ENCODE results near the gene ROCK2.

DNA sequence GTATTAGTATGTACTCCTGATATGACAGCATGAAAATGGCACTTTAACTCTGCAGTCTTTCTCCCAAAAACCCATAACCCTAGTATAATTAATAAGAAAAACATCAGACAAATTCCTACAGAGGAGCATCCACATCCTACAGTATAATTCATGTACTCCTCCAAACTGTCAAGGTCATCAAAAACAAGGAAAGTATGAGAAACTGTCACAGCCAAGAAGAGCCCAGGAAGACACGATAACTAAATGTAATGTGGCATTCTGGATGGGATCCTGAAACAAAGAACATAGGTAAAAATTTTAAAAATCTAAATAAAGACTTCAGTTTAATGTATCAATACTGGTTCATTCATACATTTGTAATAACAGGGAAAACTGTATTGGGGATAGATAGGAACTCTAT, 100.9 kb downstream of the ROCK2 start:
- TF ChIP-seq HDGF (IDR thresholded peaks at IDR 0.05; ENCODE audit: borderline replicate concordance): no peak
- TF ChIP-seq ZNF384 (IDR thresholded peaks at IDR 0.05): no peak
- TF ChIP-seq FOXK2 (IDR thresholded peaks at IDR 0.05): no peak
- TF ChIP-seq SUZ12 (IDR thresholded peaks at IDR 0.05): no peak
- TF ChIP-seq, protein P1, sequence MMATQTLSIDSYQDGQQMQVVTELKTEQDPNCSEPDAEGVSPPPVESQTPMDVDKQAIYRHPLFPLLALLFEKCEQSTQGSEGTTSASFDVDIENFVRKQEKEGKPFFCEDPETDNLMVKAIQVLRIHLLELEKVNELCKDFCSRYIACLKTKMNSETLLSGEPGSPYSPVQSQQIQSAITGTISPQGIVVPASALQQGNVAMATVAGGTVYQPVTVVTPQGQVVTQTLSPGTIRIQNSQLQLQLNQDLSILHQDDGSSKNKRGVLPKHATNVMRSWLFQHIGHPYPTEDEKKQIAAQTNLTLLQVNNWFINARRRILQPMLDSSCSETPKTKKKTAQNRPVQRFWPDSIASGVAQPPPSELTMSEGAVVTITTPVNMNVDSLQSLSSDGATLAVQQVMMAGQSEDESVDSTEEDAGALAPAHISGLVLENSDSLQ (IDR thresholded peaks at IDR 0.05): no peak
- no peak for TF ChIP-seq FOXA1 (IDR thresholded peaks at IDR 0.05)
- no peak for TF ChIP-seq FOXM1 (IDR thresholded peaks at IDR 0.05; ENCODE audit: borderline replicate concordance)
- TF ChIP-seq ELF4 (IDR thresholded peaks at IDR 0.05): no peak
- TF ChIP-seq BHLHE40 (IDR thresholded peaks at IDR 0.05; ENCODE audit: borderline replicate concordance): no peak
- no peak for TF ChIP-seq TARDBP (IDR thresholded peaks at IDR 0.05)
- no peak for TF ChIP-seq SP1 (IDR thresholded peaks at IDR 0.05)
- no peak for TF ChIP-seq NFRKB (IDR thresholded peaks at IDR 0.05)
- no peak for TF ChIP-seq LEF1 (IDR thresholded peaks at IDR 0.05; ENCODE audit: borderline replicate concordance)

Measured in HEK293T (cell line).